Fibroblast of the conjunctiva (primary cell): ENCODE results near the gene CIDEC.
"Not testable (repeated sequence)": the region's sequence is repeated elsewhere in the genome, so short reads cannot be mapped to it uniquely, and the experiment has no call there.

Experiments used
- DNase-seq: peaks from one replicate; pipeline ENCODE4 v3.0.0-alpha.2; 2010; ENCODE audit warnings: low read depth

The CIDEC gene

DNA sequence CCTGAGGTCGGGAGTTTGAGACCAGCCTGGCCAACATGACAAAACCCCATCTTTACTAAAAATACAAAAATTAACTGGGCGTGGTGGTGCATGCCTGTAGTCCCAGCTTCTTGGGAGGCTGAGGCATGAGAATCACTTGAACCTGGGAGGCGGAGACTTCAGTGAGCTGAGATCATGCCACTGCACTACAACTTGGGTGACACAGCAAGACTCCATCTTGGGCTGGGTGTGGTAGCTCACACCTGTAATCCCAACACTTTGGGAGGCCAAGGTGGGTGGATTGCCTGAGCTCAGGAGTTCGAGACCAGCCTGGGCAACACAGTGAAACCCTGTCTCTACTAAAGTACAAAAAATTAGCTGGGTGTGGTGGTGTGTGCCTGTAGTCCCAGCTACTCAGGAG is 3.8 kb downstream of the CIDEC start:
- DNase-seq: not testable (repeated sequence)

DNA sequence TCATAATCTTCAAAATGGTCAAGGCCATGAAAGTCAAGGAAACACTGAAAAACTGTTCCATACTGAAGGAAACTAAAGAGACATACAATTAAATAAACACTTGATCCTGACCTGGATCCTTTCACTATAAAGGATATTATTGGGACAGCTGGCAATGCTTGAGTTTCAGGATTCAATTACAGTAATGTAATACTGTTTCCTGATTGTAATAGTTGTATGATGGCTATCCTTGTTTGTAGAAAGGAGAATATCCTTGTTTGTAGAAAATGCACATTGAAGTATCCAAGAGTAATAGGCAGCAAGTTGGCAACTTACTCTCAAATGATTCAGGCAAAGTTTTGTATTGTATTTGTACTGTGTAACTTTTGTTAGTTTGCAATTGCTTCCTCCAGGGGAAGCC is 4.6 kb downstream of the CIDEC start:
- DNase-seq: no peak

DNA sequence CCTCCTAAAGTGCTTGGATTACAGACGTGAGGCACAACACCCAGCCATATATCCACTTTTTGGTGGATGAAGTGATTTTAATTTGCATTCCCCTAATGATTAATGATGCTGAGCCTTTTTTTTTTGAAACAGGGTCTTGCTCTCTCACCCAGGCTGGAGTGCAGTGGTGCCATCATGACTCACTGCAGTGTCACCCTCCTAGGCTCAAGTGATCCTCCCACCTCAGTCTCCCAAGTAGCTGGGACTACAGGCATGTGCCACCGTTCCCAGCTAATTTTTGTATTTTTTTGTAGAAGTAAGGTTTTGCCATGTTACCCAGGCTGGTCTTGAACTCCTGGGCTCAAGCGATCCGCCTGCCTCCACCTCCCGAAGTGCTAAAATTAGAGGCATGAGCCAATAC is 8.0 kb downstream of the CIDEC start:
- not testable (repeated sequence) for DNase-seq

DNA sequence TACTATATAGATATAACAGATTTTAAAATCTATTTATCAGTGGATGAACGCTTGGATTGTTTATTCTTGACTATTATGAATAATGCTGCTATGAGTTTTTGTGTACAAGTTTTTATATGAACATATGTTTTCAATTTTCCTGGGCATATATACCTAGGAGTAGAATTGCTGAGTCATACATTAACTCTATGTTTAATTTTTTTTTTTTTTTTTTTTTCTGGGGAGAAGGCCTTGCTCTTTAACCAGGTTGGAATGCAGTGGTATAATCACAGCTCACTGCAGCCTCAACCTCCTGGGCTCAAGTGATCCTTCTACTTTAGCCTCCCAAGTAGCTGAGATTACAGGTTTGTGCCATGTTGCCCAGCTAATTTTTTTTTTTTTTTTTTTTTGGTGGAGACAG is 9.1 kb downstream of the CIDEC start:
- DNase-seq: peak; percentile 55

DNA sequence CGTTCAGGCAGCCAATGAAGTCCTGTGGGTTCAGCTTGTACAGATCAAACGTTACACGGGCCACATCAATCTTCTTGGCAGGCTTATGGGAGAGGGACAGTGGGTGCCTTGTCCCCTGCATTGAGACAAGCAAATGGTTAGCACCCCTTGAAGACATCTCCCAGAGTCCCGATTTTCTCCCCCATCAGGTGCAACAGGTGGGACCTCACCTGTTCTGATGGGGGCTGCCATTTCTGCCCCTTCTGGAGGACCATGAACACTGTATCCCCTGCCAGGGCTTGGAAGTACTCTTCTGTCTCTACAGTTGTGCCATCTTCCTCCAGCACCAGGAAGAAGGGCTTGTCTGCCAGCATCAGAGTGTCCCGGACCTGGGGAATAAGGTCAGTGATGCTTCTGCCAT is 10.1 kb downstream of the CIDEC start:
- no peak for DNase-seq

DNA sequence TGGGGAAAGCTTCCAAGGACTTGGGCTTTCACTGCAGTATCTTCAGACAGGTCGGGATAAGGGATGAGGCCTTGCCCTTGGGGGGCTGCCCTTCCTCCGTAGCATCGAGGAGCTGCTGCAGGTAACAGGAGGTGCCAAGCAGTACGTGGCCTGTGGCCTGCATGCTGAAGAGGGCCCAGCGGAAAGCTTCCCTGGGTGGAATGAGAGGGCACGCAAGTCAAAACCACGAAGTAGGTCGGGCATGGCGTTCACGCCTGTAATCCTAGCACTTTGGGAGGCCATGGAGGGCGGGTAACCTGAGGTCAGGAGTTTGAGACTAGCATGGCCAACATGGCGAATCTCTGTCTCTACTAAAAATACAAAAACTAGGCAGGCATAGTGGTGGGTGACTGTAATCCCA is 12.9 kb downstream of the CIDEC start:
- no peak for DNase-seq

DNA sequence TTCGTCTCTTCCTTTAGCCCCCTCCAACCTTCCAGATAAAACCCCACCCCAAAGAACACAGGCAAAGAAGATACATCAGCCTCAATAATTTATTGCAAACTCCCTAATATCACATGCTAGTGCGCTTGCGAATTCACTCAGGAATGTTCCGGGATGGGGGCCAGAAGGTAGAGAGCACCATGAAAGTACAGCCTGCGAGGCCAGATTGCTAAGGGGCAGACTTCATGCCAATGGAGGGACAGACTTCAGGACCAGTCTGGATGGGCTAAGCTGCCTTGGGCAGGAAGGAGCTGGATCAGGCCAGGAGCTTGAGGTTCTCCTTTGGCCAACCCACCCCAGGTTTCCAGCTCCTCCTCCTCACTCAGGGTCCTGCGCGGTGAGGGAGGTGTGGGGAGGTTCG is 13.4 kb downstream of the CIDEC start:
- DNase-seq: no peak

DNA sequence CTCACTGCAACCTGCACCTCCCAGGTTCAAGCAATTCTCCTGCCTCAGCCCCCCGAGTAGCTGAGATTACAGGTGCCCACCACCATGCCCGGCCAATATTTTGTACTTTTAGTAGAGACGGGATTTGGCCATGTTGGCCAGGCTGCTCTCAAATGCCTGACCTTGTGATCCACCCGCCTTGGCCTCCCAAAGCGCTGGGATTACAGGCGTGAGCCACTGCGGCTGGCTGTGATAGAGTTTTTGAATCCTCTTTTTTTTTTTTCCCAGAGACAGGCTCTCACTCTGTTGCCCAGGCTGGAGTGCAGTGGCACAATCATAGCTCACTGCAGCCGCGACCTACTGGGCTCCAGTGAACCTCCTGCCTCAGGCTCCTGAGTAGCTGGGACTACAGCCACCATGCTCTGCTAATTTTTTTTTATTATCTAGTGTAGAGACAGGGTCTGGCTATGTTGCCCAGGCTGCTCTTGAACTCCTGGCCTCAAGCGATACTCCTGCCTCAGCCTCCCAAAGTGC is 14.9 kb downstream of the CIDEC start:
- DNase-seq: not testable (repeated sequence)

DNA sequence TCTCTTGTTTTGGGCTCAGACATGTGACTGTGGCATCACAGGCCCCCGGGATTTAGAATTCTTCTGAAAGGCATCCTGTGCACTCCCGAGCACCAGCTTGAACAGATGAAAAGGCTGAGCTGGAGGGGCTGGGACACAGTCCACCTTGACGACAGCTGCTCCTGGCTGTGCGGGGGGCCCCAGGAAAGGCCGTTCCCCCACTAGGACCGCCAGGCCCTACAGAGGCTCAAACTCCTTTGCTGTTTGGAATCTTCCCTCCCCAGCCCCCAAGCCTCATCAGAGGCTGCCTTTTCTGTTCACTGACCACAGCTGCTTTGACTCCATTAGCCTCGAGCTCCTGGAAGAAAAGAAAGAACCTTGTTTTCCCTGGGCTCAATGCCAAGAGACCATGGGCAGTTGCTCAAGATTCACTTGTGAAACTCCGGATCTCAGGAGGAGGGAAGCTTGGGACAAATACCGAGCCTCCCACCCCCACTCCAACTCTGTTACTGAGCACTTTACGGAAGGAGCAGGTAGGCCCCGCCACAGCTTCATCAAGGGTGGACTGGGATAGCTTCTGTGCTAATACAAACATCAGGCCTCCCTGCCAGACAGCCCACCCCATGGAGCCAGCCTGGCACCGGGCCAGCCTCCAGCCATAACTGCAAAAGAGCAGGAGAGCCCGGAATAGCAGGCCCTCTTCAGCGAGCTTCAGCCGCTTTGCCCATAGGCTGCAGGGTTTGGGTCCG is 15.7 kb downstream of the CIDEC start:
- peak; percentile 82 for DNase-seq

DNA sequence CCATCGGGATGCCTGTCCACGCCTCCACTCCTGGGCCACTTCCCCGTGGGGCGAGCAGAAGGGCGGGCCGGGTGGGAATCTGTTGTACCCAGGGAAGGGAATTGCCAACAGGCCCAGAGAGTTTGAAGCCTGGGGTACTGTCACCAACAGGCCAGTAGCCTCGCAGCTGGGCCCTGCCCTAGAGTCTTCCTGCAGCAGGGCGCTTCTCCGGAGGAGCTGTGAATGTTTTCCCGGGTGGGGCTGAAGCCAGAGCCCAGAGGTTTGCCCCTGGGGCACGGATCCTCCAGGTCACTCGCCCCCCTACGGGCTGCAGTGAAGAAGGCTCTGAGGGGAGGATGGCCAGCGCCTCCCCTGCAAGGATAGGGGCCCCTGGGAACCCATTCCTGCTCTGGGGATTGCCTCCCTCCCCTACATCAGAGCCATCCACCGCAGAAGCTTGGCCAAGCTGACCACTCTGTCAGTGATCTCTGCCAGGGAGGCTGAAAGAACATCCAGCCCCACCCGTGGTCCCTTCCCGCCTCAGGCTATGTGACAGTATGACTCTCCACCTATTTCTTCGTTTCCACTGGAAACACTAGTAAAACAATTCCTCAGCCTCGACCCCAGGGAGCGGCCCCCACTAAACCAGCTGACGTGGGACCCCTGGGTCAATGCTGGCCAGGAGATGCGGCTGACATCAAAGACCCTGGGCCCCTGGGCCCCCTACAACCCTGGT is 16.8 kb downstream of the CIDEC start:
- no peak for DNase-seq

DNA sequence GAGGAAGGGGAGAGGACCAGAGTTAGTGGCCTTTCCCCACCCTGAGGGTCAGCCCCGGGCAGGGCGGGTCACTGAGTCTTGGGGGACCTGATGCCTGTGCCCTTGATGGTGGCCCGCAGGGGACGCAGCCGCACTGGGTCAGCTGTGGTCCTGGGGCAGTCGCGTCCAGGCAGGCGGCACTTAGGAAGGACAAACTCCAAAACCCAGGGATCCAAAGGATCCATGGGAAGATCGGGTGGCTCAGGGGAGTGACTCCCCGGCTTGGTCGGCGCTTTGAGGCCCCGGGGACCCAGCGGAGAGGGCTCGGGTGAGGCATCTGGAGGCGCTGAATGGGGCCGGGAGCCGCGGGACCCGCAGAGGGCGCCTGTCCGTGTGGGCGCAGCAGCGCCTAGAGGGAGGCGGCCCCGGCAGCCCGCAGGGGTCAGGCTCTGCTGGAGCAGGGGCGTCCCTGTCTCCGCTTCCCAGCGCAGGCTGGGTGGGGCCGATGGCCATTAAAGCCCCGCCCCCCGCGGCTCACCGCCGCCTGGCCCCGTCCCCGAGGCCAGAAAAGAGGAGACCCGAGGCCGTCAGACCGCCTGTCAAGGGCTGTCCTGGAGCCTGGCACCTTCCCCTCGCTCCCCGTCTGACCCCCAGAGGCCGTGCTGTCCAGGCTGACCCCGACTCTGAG is 17.5 kb downstream of the CIDEC start:
- no peak for DNase-seq

DNA sequence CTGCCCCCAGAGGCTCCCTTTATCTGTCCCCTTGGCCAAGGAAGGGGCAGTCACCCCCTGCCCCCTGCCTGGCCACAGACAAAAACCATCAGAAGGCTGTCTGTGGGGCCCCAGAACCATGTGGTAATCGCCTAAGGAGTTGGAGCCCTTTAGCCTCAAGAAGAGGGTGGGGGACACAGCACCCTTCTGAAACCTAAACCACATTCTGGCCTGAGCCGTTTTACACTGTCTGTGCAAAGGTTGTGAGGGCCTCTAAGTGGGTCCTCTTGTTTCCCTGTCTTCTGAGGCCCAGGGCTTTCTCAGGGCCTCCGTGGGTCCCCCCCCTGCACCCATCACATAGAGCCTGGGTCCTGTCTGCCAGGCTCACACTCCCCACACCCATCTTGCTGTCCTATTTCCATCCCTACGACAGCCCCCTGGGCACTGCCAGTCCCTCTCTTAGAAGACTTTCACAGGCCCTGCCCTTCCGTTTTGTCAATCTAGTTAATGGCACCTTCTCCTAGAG is 18.4 kb downstream of the CIDEC start:
- no peak for DNase-seq

DNA sequence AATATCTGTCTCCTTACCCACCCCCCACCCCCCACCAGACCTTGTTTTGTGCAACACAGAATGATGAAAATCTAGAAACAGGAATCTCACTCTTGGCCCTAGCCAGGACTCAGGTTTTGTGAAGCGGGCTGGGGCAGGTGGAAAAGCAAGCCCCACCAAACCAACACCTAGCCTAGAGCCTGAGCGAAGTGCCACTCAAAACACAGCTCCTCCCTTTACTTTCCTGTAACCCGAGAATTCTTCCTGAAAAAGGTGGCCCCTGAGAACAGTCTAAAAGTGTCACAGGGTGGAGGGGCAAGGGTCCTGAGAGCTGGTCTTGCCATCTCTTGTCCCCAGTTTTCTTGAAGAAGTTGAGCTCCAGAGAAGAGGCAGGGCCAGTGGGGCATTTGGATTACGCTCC is 18.9 kb downstream of the CIDEC start:
- no peak for DNase-seq

DNA sequence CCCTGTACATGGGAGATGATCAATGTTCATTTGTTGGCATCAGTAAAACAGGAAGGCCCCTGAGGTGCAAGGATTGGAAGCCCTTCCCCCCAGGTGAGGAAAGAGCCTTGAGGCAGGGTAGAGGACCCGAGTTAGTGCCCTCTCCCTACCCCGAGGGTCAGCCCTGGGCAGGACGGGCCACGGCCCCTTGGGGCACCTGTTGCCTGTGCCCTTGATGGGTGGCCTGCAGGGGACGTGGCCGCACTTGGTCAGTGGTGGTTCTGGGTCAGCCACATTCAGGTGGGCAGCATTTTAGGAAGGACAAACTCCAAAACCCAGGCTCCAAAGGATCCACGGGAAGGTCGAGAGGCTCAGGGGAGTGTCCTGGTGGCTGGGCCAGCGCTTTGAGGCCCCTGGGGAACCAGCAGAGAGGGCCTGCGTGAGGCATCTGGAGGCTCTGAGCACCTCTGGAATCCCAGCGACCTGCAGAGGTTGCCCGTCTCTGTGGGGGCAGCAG is 20.5 kb downstream of the CIDEC start:
- DNase-seq: no peak

DNA sequence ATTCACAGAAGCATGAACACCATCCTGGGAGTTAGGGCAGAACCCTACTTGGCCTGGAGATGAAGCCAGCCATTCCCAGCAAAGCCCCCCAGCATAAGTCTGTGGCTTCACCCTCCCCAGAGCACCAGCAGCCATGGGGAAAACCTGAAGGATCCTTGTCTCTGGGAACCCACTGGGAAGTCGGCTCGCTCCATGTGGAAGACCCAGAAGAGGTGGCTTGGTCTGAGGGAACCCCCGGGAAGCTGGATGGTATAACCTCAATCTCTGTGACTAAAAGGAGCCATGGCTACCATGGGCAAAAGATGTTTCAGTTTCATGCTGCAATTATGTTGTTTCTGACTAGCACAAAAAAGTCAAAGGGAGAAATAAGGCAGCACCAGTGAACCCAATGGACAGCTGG is 24.5 kb downstream of the CIDEC start:
- no peak for DNase-seq

DNA sequence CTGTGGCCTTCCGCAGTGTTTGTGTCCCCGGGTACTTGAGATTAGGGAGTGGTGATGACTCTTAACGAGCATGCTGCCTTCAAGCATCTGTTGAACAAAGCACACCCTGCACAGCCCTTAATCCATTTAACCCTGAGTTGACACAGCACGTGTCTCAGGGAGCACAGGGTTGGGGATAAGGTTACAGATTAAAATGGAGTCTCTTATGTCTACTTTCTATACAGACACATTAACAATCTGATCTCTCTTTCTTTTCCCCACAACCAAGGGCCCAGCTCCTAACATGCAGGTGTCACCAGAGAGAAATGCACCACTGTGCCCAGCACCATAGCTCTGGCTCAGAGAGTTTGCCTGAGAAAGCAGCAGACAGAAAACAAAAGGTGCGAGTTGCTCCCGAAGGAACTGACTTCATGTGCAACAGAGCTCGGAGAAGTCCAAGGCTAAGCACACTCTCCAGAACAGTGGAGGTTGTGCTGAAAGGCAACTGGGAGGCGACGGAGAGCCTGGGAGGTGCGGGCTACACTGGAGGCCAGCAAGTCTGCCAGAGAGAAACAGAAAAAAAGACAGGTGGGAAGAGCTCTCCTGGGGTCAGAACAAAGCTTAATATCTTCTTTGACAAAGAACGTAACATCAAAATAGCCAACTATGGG is 25.6 kb downstream of the CIDEC start:
- not testable (repeated sequence) for DNase-seq

DNA sequence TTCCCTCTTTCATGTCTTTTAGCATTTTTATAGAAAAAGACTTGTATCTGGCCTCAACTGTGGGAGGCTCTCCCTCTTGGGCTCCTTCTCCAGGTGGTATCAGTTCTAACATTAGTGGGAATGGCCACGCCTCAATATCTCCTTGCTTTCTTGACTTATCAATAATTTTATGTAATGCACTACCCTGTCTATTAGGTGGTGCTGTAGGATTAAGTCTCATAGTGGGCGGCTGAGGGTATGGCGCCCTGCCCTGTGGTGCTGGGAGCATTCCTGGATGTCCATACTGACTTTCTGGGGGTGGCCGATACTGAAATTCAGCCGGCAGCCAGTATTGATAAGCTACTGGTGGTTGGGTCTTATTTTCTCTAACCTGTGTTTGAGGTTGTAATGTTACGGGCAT is 27.5 kb downstream of the CIDEC start:
- DNase-seq: no peak

DNA sequence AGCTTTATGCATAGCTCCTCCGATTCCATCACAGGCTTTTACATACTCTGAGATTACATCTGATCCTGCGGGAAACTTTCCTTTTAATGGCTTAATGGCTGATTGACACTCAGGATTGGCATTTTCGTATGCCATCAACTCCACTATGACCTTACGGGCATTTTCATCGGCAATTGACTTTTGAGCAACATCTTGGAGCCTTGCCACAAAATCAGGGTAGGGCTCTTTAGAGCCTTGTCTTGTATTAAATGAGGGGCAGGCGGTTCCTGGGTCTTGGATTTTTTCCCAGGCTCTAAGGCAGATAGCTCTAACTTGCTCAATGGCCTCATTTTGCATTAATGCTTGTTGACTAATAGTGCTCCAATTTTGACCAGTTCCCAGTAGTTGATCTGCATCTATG is 28.1 kb downstream of the CIDEC start:
- DNase-seq: not testable (repeated sequence)

DNA sequence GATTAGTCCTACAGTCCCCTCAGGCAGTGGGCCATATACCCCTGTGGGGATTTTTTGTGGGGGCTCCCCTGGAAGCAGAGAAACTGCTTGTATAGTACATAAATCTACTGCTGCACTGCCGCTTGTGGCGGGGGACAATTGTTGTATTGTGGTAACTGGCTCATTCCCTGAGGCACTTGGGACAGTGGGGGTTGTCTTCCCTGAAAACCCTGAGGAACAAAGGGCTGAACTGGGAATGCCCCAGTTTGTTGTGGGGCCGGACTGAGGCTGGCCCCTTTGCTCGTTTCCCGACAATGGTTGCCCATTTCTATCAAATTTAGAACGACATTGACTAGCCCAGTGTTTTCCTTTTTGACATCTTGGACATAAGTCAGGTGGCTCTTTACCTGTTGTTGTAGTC is 28.7 kb downstream of the CIDEC start:
- not testable (repeated sequence) for DNase-seq

DNA sequence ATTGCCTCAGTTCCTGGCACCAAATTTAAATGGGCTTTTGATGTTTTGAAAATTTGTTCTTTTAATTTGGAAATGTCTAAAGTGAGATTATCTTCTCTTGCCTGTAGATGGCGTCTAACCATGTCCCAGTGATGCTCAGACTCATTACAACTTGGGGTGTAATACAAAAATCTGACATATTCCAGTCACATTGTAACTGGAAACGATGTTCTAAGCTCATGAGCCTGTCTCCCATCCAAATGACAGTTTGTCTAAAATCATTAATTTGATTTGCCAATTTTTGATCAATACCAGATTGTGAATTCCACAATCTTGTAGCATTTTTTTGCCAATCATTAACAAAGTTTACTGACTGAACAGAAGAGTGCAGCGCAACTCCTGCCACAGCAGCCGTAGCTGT is 31.2 kb downstream of the CIDEC start:
- DNase-seq: not testable (repeated sequence)

DNA sequence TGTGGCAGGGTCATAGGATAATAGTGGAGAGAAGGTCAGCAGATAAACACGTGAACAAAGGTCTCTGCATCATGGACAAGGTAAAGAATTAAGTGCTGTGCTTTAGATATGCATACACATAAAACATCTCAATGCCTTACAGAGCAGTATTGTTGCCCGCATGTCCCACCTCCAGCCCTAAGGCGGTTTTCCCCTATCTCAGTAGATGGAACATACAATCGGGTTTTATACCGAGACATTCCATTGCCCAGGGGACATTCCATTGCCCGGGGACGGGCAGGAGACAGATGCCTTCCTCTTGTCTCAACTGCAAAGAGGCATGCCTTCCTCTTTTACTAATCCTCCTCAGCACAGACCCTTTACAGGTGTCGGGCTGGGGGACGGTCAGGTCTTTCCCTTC is 32.2 kb downstream of the CIDEC start:
- not testable (repeated sequence) for DNase-seq

DNA sequence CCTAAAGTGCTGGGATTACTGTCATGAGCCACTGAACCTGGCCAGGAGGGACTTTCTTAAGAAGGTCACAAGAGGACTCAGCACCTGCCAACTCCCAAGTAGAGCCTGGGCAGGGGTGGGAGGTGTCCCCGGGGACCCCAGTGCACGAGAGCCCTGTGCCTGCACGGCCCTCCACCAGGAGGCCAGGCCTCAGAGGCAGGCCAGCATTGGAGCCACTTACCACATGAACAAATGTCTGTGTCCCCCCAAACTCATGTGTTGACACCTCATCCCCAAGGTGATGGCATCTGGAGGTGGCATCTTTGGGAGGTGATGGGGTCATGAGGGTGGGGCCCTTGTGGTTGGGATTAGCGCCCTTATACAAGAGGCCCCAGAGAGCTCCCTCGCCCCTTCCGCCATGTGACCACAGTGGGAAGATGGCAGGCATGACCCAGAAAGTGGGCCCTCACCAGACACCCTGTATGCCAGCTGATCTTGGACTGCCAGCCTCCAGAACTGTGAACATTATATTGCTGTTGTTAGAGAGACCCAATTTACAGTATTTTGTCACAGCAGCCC is 33.0 kb downstream of the CIDEC start:
- DNase-seq: no peak
